Prostate gland (tissue), 2 donors: ENCODE measurements around the gene CITED2. TPM values are rescaled to one million over a fixed set of nuclear protein-coding genes. Genes with fewer than 3 reads are reported as not detected.
"Not testable (repeated sequence)": the region's sequence is repeated elsewhere in the genome, so short reads cannot be mapped to it uniquely, and the experiment has no call there.

ENCODE experiments used
- DNase-seq: peaks from one replicate; pipeline ENCODE4 v3.0.0-alpha.2; 2019; ENCODE audit warnings: low spot score
- H3K27ac ChIP-seq, 2 donors: fragments of 200-600 bp; sonication (generic); 2 replicates each; pipeline ENCODE4 v1.5.1; 2017 to 2019
- H3K27me3 ChIP-seq: fragments of 200-600 bp; sonication (generic); replicated peaks from 2 replicates; pipeline ENCODE4 v1.5.1; 2019; ENCODE audit not compliant: insufficient read depth
- H3K36me3 ChIP-seq, 2 donors: fragments of 200-600 bp; sonication (generic); 1 replicate in 1 of 2; 2 replicates in 1 of 2; pipeline versions ENCODE4 v1.5.1 to v1.8.1; 2017 to 2019
- H3K4me1 ChIP-seq: fragments of 200-600 bp; sonication (generic); replicated peaks from 2 replicates; pipeline ENCODE4 v1.5.1; 2019
- H3K4me3 ChIP-seq, 2 donors: fragments of 200-600 bp; sonication (generic); 2 replicates each; pipeline ENCODE4 v1.5.1; 2017 to 2019
- H3K9me3 ChIP-seq: fragments of 200-600 bp; sonication (generic); 2 replicates; pipeline ENCODE4 v1.5.1; 2017
- POLR2A ChIP-seq: fragments of 450-650 bp; IDR thresholded peaks from one replicate; pipeline ENCODE4 v1.6.1; 2016; ENCODE audit warnings: antibody characterized with exemption, mild to moderate bottlenecking
- POLR2AphosphoS5 ChIP-seq: sonication (generic); formaldehyde crosslinking; IDR thresholded peaks from one replicate; pipeline ENCODE4 v1.6.1; 2017; ENCODE audit warnings: antibody characterized with exemption
- WGBS: methylation state at CpG from one replicate; pipeline ENCODE4 v1.1.5; 2018; 5-methylcytosine and 5-hydroxymethylcytosine counted together
- intact Hi-C: fragments of 100-400 bp; cut with DNase I; formaldehyde crosslinking; loops from one replicate; pipeline ENCODE4 v1.14.2; 2022
- total RNA-seq, 2 donors: library from RNA; depleted of rRNA; stranded (reverse); fragments of >200 nt; gene quantifications; one replicate each; pipeline ENCODE4 v1.1.0, GENCODE V29; 2016
- TF ChIP-seq, protein P1 (sequence below), 4 experiments: fragments of 200-600 bp in 2 of 4; fragments of 450-650 bp in 2 of 4; sonication (generic) in 2 of 4; IDR thresholded peaks; 1 replicate in 3 of 4; 2 replicates in 1 of 4; pipeline ENCODE4 v1.5.1; 2016 to 2019; ENCODE audit warnings: antibody characterized with exemption in 4 of 4, mild to moderate bottlenecking in 2 of 4, moderate library complexity in 2 of 4

The CITED2 gene
- total RNA-seq, 2 donors from 2014 or later, result 117 to 149 TPM

DNA sequence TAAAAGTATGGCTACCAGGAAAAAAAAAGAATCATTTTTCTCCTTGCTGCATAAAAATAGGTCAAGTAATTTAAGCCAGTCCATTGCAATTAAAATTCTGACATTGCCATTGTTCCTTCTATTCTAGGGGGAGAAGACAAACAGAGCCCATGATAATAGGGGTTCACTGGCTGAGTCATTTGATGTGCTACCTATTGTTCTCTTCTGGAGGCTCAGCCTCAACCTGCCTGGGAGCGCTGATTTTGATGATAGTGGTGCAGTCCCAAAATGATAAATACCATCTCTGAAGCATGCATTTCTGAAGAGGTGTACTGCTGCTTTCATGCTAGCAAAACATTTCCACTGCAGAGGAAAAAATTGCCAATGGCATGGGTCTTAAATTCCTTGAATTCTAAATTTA lies 5.8 kb downstream of the CITED2 start:
- Histone ChIP-seq H3K27ac (no peak overlapping the region), H3K9me3 (no peaks in the 10 kb centered on the region), H3K4me1 (no peaks in the 10 kb centered on the region), H3K27me3 (no peaks in the 10 kb centered on the region), H3K36me3 (no peaks in the 10 kb centered on the region), H3K4me3 (no peak overlapping the region)
- TF ChIP-seq, protein P1, sequence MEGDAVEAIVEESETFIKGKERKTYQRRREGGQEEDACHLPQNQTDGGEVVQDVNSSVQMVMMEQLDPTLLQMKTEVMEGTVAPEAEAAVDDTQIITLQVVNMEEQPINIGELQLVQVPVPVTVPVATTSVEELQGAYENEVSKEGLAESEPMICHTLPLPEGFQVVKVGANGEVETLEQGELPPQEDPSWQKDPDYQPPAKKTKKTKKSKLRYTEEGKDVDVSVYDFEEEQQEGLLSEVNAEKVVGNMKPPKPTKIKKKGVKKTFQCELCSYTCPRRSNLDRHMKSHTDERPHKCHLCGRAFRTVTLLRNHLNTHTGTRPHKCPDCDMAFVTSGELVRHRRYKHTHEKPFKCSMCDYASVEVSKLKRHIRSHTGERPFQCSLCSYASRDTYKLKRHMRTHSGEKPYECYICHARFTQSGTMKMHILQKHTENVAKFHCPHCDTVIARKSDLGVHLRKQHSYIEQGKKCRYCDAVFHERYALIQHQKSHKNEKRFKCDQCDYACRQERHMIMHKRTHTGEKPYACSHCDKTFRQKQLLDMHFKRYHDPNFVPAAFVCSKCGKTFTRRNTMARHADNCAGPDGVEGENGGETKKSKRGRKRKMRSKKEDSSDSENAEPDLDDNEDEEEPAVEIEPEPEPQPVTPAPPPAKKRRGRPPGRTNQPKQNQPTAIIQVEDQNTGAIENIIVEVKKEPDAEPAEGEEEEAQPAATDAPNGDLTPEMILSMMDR (IDR thresholded peaks at IDR 0.05), result no peak
- no peak for TF ChIP-seq POLR2AphosphoS5
- TF ChIP-seq POLR2A, result no peak
- DNase-seq, result no peak
- intact Hi-C loops, result loop anchor here (10.0 kb wide), 2 partner anchors 234 to 384 kb away; partner anchors contain the start of genes HECA and REPS1
- WGBS, result 48% methylated on average over 1 of the region's 1 CpG

DNA sequence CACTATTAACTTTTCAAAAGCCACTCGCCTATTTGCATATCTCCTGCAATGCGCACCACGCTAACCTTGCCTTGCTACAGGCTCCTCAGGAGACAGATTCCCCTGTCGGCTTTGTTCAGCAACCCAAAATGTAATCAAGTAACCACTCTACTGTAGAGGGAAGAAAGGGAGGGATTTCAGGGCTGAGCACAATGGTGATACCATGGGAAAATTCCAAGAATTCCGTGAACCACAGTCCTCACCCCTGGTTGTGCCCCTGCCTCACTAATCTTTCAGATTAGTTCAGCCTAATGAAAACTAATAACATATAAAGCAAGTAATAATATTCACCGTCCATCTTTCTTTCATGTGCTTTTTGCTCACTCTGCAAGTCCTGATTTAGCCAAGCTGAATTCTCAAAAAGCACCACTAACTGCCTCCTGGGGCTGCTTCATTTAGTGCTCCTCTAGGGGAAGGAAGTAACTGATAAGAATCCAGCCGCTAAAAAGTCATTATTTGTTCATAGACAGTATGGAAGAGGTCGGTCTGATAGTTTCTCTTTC lies 6.6 kb downstream of the CITED2 start:
- no peak overlapping the region for H3K4me3 ChIP-seq
- H3K27me3 ChIP-seq, result no peaks in the 10 kb centered on the region
- no peaks in the 10 kb centered on the region for H3K9me3 ChIP-seq
- H3K27ac ChIP-seq, result no peak overlapping the region
- TF ChIP-seq, protein P1 (IDR thresholded peaks at IDR 0.05), result no peak
- TF ChIP-seq POLR2AphosphoS5 (no peak), POLR2A (no peak)
- no peak for DNase-seq
- intact Hi-C loops, result loop anchor here (10.0 kb wide), 2 partner anchors 233 to 383 kb away; partner anchors contain the start of genes HECA and REPS1
- 78% methylated on average over 8 of the region's 8 CpGs for WGBS
- no peaks in the 10 kb centered on the region for H3K36me3 ChIP-seq
- no peaks in the 10 kb centered on the region for H3K4me1 ChIP-seq

DNA sequence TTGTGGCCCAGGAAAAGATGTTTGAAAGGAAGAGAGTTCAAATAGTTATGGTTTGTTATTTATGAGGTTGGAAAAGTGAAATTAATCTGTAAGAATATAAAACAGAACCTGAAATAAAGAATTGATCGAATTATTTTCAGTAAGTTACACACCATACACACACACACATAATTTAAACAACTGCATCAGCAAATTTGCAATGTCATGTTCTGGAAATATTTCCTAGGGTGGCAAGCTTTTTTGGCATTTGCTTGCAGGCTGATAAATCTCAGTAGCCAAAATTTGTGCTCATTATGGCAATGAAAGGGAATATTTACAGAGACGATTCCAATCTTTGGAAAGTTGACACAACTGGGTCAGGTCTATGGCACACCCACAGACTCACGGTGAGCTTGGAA lies 9.5 kb downstream of the CITED2 start:
- H3K27ac ChIP-seq, result no peak overlapping the region
- TF ChIP-seq POLR2AphosphoS5, result no peak
- no peak for TF ChIP-seq POLR2A
- H3K9me3 ChIP-seq, result no peaks in the 10 kb centered on the region
- intact Hi-C loops, result loop anchor here (5.0 to 10.0 kb wide), 4 partner anchors 143 to 548 kb away; partner anchors contain the start of genes HECA and REPS1
- H3K4me1 ChIP-seq, result no peaks in the 10 kb centered on the region
- H3K4me3 ChIP-seq, result no peak overlapping the region
- H3K36me3 ChIP-seq, result no peaks in the 10 kb centered on the region
- WGBS, result 41% methylated on average over 3 of the region's 3 CpGs
- no peaks in the 10 kb centered on the region for H3K27me3 ChIP-seq
- no peak for DNase-seq

DNA sequence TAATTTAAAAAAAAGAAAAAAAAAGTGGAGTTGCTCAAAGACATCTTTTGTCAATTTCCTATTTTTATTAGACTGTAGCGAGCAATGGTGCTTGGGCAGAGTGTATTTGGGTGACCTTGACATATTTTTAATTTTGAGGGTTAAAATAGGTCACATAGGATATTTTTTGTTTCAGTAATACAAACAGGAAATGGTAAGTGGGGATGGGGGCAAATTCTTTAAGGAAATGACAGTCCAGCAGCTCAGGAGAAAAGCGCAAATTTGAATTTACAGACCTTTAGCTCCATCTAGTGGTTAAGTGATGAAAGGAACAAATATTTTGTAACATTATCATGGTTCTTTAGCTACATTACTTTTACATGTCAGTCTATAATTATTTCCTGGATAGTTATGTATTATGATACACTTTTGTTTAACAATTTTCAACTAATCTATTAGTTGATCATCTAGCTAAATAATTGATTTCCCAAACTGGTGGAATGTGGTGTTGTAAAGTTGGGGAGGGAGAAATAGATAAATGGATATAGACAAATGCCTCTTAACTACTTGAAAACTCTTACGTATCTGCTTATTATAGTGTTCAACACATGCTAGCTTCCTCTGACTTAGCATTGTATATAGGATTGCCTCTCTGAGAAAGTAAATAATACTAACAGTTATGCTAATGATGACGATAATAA lies 10.0 kb downstream of the CITED2 start:
- no peaks in the 10 kb centered on the region for H3K27me3 ChIP-seq
- TF ChIP-seq, protein P1 (IDR thresholded peaks at IDR 0.05), result peak; percentile 59 to 87 (median 85)
- TF ChIP-seq POLR2AphosphoS5 (peak; percentile 7), POLR2A (no peak)
- 56% methylated on average over 4 of the region's 4 CpGs for WGBS
- no peak for DNase-seq
- no peaks in the 10 kb centered on the region for H3K9me3 ChIP-seq
- no peak overlapping the region for H3K27ac ChIP-seq
- no peaks in the 10 kb centered on the region for H3K36me3 ChIP-seq
- H3K4me3 ChIP-seq, result no peak overlapping the region
- no peaks in the 10 kb centered on the region for H3K4me1 ChIP-seq
- intact Hi-C loops, result loop anchor here (5.0 to 10.0 kb wide), 4 partner anchors 142 to 547 kb away; partner anchors contain the start of genes HECA and REPS1

DNA sequence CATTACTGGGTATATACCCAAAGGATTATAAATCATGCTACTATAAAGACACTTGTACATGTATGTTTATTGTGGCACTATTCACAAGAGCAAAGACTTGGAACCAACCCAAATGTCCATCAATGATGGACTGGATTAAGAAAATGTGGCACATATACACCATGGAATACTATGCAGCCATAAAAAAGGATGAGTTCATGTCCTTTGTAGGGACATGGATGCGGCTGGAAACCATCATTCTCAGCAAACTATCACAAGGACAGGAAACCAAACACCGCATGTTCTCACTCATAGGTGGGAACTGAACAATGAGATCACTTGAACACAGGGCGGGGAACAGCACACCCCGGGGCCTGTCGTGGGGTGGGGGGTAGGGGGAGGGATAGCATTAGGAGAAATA lies 10.7 kb downstream of the CITED2 start:
- intact Hi-C loops, result loop anchor here (5.0 to 10.0 kb wide), 4 partner anchors 141 to 546 kb away; partner anchors contain the start of genes HECA and REPS1
- 88% methylated on average over 5 of the region's 5 CpGs for WGBS

DNA sequence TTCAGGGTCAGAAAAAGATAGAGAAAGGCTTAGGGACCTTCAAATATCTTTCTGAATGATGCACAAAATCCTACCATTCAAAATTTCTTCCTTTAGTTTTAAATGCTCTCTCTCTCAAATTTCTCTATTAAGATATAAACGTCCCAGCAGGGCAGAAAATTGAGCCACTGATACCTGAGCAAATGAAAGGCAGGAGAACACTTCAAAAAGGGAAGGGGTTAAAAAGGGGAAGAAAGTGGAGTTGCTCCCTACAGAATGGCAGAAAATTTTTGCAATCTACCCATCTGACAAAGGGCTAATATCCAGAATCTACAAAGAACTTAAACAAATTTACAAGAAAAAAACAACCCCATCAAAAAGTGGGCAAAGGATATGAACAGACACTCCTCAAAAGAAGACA lies 11.3 kb downstream of the CITED2 start:
- not testable (repeated sequence) for H3K9me3 ChIP-seq, H3K36me3 ChIP-seq, H3K27ac ChIP-seq, DNase-seq, H3K4me3 ChIP-seq, H3K4me1 ChIP-seq, H3K27me3 ChIP-seq
- 67% methylated on average over 1 of the region's 1 CpG for WGBS
- intact Hi-C loops, result loop anchor here (5.0 to 10.0 kb wide), 4 partner anchors 141 to 546 kb away; partner anchors contain the start of genes HECA and REPS1

More for the DNA sequence above, 10.7 kb downstream of the CITED2 start:
- H3K4me3 ChIP-seq, H3K27ac ChIP-seq, H3K4me1 ChIP-seq, H3K36me3 ChIP-seq, H3K27me3 ChIP-seq, H3K9me3 ChIP-seq, DNase-seq: not testable (repeated sequence)
